SK-N-SH (cell line): ENCODE results near the gene ERC2. TPM values are rescaled to one million over a fixed set of nuclear protein-coding genes. Genes with fewer than 3 reads are reported as not detected.

Source experiments
- CTCF ChIA-PET: fragments of 300-600, 350-600 bp; formaldehyde crosslinking; extraction: SDS; loops from one replicate; lab custom pipeline; 2021; lab: Yijun Ruan, JAX
- POLR2A ChIA-PET: fragments of 350-600 bp; sonication (Branson Sonifier 250); formaldehyde crosslinking; extraction: SDS; loops from one replicate; lab custom pipeline; 2020; ENCODE audit warnings: antibody characterized with exemption, inconsistent platforms; lab: Yijun Ruan, JAX
- DNase-seq: peaks from one replicate; pipeline ENCODE4 v3.0.0; 2012
- H2AFZ ChIP-seq: fragments of 200-600 bp; sonication (generic); 2 replicates; pipeline ENCODE4 v1.8.1; 2016; ENCODE audit warnings: antibody characterized with exemption, mild to moderate bottlenecking, low read depth
- H3F3A ChIP-seq: fragments of 200-600 bp; sonication (generic); replicated peaks from 2 replicates; pipeline ENCODE3; 2016; ENCODE audit warnings: antibody characterized with exemption, mild to moderate bottlenecking; ENCODE audit not compliant: insufficient read depth
- H3K27ac ChIP-seq, 2 experiments: fragments of 200-500 bp in 1 of 2; fragments of 200-600 bp in 1 of 2; sonication (Bioruptor generic) in 1 of 2; sonication (generic), shearing (Covaris generic) in 1 of 2; 2 replicates each; pipeline versions ENCODE4 v1.5.1 to v1.6.1; 2014 to 2016; ENCODE audit warnings: low read depth in 2 of 2, inconsistent platforms in 1 of 2, low read length in 1 of 2, mild to moderate bottlenecking in 1 of 2, mixed read lengths in 1 of 2
- H3K27me3 ChIP-seq: fragments of 200-600 bp; sonication (generic), shearing (Covaris generic); 2 replicates; pipeline ENCODE4 v1.6.1; 2016; ENCODE audit warnings: mixed run types; ENCODE audit not compliant: insufficient read depth
- H3K36me3 ChIP-seq, 2 experiments: fragments of 200-500 bp in 1 of 2; fragments of 200-600 bp in 1 of 2; sonication (Bioruptor generic) in 1 of 2; sonication (generic) in 1 of 2; replicated peaks in 1 of 2; 2 replicates each; pipeline versions ENCODE3 to v1.5.1; 2014 to 2016; ENCODE audit warnings: low read length in 1 of 2, mild to moderate bottlenecking in 1 of 2; ENCODE audit not compliant: insufficient read depth in 2 of 2, control insufficient read depth in 1 of 2
- H3K4me1 ChIP-seq, 2 experiments: fragments of 200-500 bp in 1 of 2; fragments of 200-600 bp in 1 of 2; sonication (Bioruptor generic) in 1 of 2; sonication (generic), shearing (Covaris generic) in 1 of 2; 2 replicates each; pipeline versions ENCODE4 v1.5.1 to v1.6.1; 2014 to 2016; ENCODE audit warnings: low read depth in 1 of 2, low read length in 1 of 2, mixed run types in 1 of 2; ENCODE audit not compliant: insufficient read depth in 2 of 2, control insufficient read depth in 1 of 2
- H3K4me2 ChIP-seq: fragments of 200-600 bp; sonication (generic), shearing (Covaris generic); 2 replicates; pipeline ENCODE4 v1.6.1; 2017; ENCODE audit warnings: mixed run types
- H3K4me3 ChIP-seq, 2 experiments: fragments of 200-500 bp in 1 of 2; fragments of 200-600 bp in 1 of 2; sonication (Bioruptor generic) in 1 of 2; sonication (generic), shearing (Covaris generic) in 1 of 2; 2 replicates each; pipeline versions ENCODE4 v1.5.1 to v1.8.1; 2014 to 2016; ENCODE audit warnings: low read depth in 2 of 2, inconsistent platforms in 1 of 2, low read length in 1 of 2, mild to moderate bottlenecking in 1 of 2, mixed read lengths in 1 of 2, moderate library complexity in 1 of 2
- H3K79me2 ChIP-seq: fragments of 200-600 bp; sonication (generic); 2 replicates; pipeline ENCODE4 v1.8.1; 2017; ENCODE audit warnings: mild to moderate bottlenecking; ENCODE audit not compliant: insufficient read depth
- H3K9ac ChIP-seq: fragments of 200-600 bp; sonication (generic); 2 replicates; pipeline ENCODE4 v1.6.1; 2017; ENCODE audit warnings: mixed run types
- H3K9me2 ChIP-seq: fragments of 200-600 bp; sonication (generic); 2 replicates; pipeline ENCODE4 v1.6.1; 2017; ENCODE audit warnings: mixed run types
- H3K9me3 ChIP-seq: fragments of 200-600 bp; sonication (generic); 2 replicates; pipeline ENCODE4 v1.6.1; 2017; ENCODE audit warnings: mixed run types, mild to moderate bottlenecking, moderate library complexity
- H4K20me1 ChIP-seq: fragments of 200-600 bp; sonication (generic); 2 replicates; pipeline ENCODE4 v1.6.1; 2017; ENCODE audit warnings: mild to moderate bottlenecking, mixed run types; ENCODE audit not compliant: insufficient read depth
- CHD2 ChIP-seq: fragments of 150-350 bp; IDR thresholded peaks from 2 replicates; pipeline ENCODE4 v1.6.1; 2018; ENCODE audit warnings: low read length; ENCODE audit not compliant: partially characterized antibody
- ELF1 ChIP-seq: IDR thresholded peaks from 2 replicates; pipeline ENCODE4 v1.4.0; 2012
- EZH2phosphoT487 ChIP-seq: fragments of 200-600 bp; sonication (generic); IDR thresholded peaks from 2 replicates; pipeline ENCODE4 v1.6.1; 2017; ENCODE audit warnings: low read depth, mixed run types, mild to moderate bottlenecking, antibody characterized with exemption, moderate library complexity, borderline replicate concordance
- FOXM1 ChIP-seq: IDR thresholded peaks from 2 replicates; pipeline ENCODE4 v1.4.0; 2012; ENCODE audit warnings: low read depth, mild to moderate bottlenecking
- GATA2 ChIP-seq: sonication (generic); formaldehyde crosslinking; IDR thresholded peaks from 2 replicates; pipeline ENCODE4 v1.5.0; 2020; ENCODE audit warnings: mild to moderate bottlenecking, missing genetic modification reagents
- MEF2A ChIP-seq: IDR thresholded peaks from 2 replicates; pipeline ENCODE4 v1.4.0; 2012; ENCODE audit warnings: low read depth, borderline replicate concordance
- MXI1 ChIP-seq: IDR thresholded peaks from 2 replicates; pipeline ENCODE4 v1.6.1; 2012; ENCODE audit warnings: mild to moderate bottlenecking, low read depth, low read length, improper control_type of control experiment
- RAD21 ChIP-seq: IDR thresholded peaks from 2 replicates; pipeline ENCODE4 v1.6.1; 2012; ENCODE audit warnings: mild to moderate bottlenecking, low read length
- RXRA ChIP-seq: IDR thresholded peaks from 2 replicates; pipeline ENCODE4 v1.4.0; 2012; ENCODE audit warnings: low read depth, mild to moderate bottlenecking, borderline replicate concordance
- TAF1 ChIP-seq: IDR thresholded peaks from 2 replicates; pipeline ENCODE4 v1.6.1; 2012; ENCODE audit warnings: low read depth, mild to moderate bottlenecking, low read length, moderate library complexity, borderline replicate concordance
- TCF12 ChIP-seq: IDR thresholded peaks from 2 replicates; pipeline ENCODE4 v1.4.0; 2012
- TEAD4 ChIP-seq: IDR thresholded peaks from 2 replicates; pipeline ENCODE4 v1.4.0; 2012; ENCODE audit warnings: mild to moderate bottlenecking, borderline replicate concordance; ENCODE audit not compliant: insufficient read depth
- ZBTB33 ChIP-seq: IDR thresholded peaks from 2 replicates; pipeline ENCODE4 v1.4.0; 2012; ENCODE audit warnings: low read depth, borderline replicate concordance
- WGBS: methylation state at CpG from one replicate; pipeline ENCODE4 v1.1.6; 2017; ENCODE audit warnings: low lambda C conversion rate; 5-methylcytosine and 5-hydroxymethylcytosine counted together
- polyA plus RNA-seq, 3 experiments: library from polyadenylated mRNA; depleted of rRNA; stranded (reverse); fragments of >200 nt; gene quantifications; 2 replicates each; pipeline ENCODE4 v1.2.3, GENCODE V29; 2012
- TF ChIP-seq, protein P1 (sequence below): IDR thresholded peaks from 2 replicates; pipeline ENCODE4 v1.4.0; 2012; ENCODE audit warnings: low read depth, borderline replicate concordance
- TF ChIP-seq, protein P2 (sequence below): IDR thresholded peaks from 2 replicates; pipeline ENCODE4; 2012
- TF ChIP-seq, protein P3 (sequence below): IDR thresholded peaks from 2 replicates; pipeline ENCODE4 v1.4.0; 2012; ENCODE audit warnings: low read depth

ERC2 gene
- polyA plus RNA-seq, 1 of the 3 experiments (the other 2 are of a cell fraction) = 1.6 TPM

DNA sequence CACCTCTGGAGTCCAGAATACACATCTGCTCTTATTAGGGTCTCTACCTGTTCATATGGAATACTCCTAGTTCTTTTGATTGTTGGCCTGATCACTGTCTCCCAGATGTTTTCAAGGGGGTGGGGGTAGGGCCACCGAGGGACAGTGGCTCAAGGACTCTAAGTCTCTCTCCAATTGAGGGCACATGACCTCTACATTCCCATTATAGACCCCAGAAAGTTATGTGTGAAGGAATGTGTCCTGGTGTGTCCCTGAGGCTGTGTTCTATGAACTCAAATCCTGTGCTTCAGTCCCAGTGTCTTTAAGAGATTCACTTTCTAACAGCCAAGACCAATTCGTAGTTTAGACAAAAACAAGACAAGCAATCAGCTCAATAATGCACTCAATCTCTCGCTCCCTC, 357.4 kb downstream of the ERC2 start:
- no peak for DNase-seq
- no peak overlapping the region for H3K4me2 ChIP-seq
- TF ChIP-seq RXRA = no peak
- TF ChIP-seq MXI1 = no peak
- no peak for TF ChIP-seq TEAD4
- TF ChIP-seq FOXM1 = no peak
- TF ChIP-seq, protein P1, sequence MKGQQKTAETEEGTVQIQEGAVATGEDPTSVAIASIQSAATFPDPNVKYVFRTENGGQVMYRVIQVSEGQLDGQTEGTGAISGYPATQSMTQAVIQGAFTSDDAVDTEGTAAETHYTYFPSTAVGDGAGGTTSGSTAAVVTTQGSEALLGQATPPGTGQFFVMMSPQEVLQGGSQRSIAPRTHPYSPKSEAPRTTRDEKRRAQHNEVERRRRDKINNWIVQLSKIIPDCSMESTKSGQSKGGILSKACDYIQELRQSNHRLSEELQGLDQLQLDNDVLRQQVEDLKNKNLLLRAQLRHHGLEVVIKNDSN = no peak
- TF ChIP-seq, protein P2, sequence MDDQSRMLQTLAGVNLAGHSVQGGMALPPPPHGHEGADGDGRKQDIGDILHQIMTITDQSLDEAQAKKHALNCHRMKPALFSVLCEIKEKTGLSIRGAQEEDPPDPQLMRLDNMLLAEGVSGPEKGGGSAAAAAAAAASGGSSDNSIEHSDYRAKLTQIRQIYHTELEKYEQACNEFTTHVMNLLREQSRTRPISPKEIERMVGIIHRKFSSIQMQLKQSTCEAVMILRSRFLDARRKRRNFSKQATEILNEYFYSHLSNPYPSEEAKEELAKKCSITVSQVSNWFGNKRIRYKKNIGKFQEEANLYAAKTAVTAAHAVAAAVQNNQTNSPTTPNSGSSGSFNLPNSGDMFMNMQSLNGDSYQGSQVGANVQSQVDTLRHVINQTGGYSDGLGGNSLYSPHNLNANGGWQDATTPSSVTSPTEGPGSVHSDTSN = no peak
- TF ChIP-seq TCF12 = no peak
- TF ChIP-seq RAD21 = no peak
- TF ChIP-seq TAF1 = no peak
- TF ChIP-seq MEF2A = no peak
- no peak for TF ChIP-seq GATA2 (CRISPR knock-in tag)

GRCh38 chr3:56107157-56107556, 361.1 kb downstream of the ERC2 start:
- no peak for DNase-seq
- no peaks in the 10 kb centered on the region; the same call in 1 of the 2 replicates for H3K9me2 ChIP-seq
- no peaks in the 10 kb centered on the region; a peak in 1 of 4 replicates for H3K4me1 ChIP-seq
- ChIA-PET POLR2A (no interaction called here), CTCF (no interaction called here)
- no peaks in the 10 kb centered on the region for H4K20me1 ChIP-seq
- H3K4me2 ChIP-seq = no peak overlapping the region
- no peaks in the 10 kb centered on the region for H3K9me3 ChIP-seq
- no peak overlapping the region for H3K9ac ChIP-seq
- H3K27ac ChIP-seq = no peak overlapping the region
- H3K79me2 ChIP-seq = no peaks in the 10 kb centered on the region
- no peaks in the 10 kb centered on the region for H3F3A ChIP-seq
- TF ChIP-seq MEF2A (no peak), TEAD4 (no peak), ELF1 (no peak), CHD2 (no peak), EZH2phosphoT487 (no peak), ZBTB33 (no peak)
- TF ChIP-seq, protein P1 = no peak
- TF ChIP-seq, protein P3, sequence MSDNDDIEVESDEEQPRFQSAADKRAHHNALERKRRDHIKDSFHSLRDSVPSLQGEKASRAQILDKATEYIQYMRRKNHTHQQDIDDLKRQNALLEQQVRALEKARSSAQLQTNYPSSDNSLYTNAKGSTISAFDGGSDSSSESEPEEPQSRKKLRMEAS = no peak
- no peak overlapping the region for H3K4me3 ChIP-seq
- no peaks in the 10 kb centered on the region for H3K36me3 ChIP-seq
- H2AFZ ChIP-seq = no peak overlapping the region
- H3K27me3 ChIP-seq = no peaks in the 10 kb centered on the region

More for the DNA sequence above, 357.4 kb downstream of the ERC2 start:
- 74% methylated on average over 3 of the region's 3 CpGs for WGBS
- Histone ChIP-seq H3K36me3 (no peaks in the 10 kb centered on the region), H3K9ac (no peak overlapping the region), H4K20me1 (no peaks in the 10 kb centered on the region), H3K27me3 (no peaks in the 10 kb centered on the region), H3K4me1 (no peaks in the 10 kb centered on the region; a peak in 1 of 4 replicates), H3K9me2 (no peaks in the 10 kb centered on the region; the same call in 1 of the 2 replicates), H3K9me3 (no peaks in the 10 kb centered on the region), H3K4me3 (no peak overlapping the region), H3F3A (no peaks in the 10 kb centered on the region), H3K79me2 (no peaks in the 10 kb centered on the region), H2AFZ (no peak overlapping the region), H3K27ac (no peak overlapping the region)
- ChIA-PET POLR2A (no interaction called here), CTCF (interaction anchor here (0.8 kb wide), 1 partner anchor 15 kb away, joined by 4 read pairs; no protein-coding TSS in a partner anchor)
